NOMO-1 (cell line): Measurements from ENCODE around the gene SMYD1.

Source experiments
- DNase-seq, 2 experiments: peaks; one replicate each; lab custom pipeline; 2025; ENCODE audit not compliant: unreplicated experiment in 2 of 2; lab: John Stamatoyannopoulos, UW

Gene SMYD1

GRCh38 chr2:88055371-88056128 lies 12.1 kb upstream of the SMYD1 start, which contains the start of gene KRCC1:
Gene KRCC1 (minus strand): TSS chr2:88055783. CDS start chr2:88028563, 27,220 bp downstream.
- DNase-seq, result peak; percentile 83 to 91

- no peak for DNase-seq
Observed at GRCh38 chr2:88057437-88057844, 10.2 kb upstream of the SMYD1 start.

- DNase-seq, result no peak
Observed at GRCh38 chr2:88058191-88058590, 9.4 kb upstream of the SMYD1 start.

GRCh38 chr2:88059979-88060906 lies 7.4 kb upstream of the SMYD1 start:
- DNase-seq, result peak; percentile 37 to 47

- no peak for DNase-seq
Observed at GRCh38 chr2:88060907-88061275, 6.7 kb upstream of the SMYD1 start.

GRCh38 chr2:88061295-88061694 lies 6.3 kb upstream of the SMYD1 start:
- no peak for DNase-seq

- no peak for DNase-seq
Observed at GRCh38 chr2:88066543-88066942, 1.1 kb upstream of the SMYD1 start.

GRCh38 chr2:88067189-88067588 lies 436 bp upstream of the SMYD1 start:
- DNase-seq, result no peak

GRCh38 chr2:88068044-88068443 lies 419 bp downstream of the SMYD1 start:
- no peak for DNase-seq

GRCh38 chr2:88069117-88069516 lies 1.5 kb downstream of the SMYD1 start:
- no peak for DNase-seq

GRCh38 chr2:88070055-88070454 lies 2.4 kb downstream of the SMYD1 start:
- DNase-seq, result no peak

- no peak for DNase-seq
Observed at GRCh38 chr2:88071365-88071764, 3.7 kb downstream of the SMYD1 start.

GRCh38 chr2:88074150-88074549 lies 6.5 kb downstream of the SMYD1 start:
- DNase-seq, result no peak

- peak; percentile 66 to 86 for DNase-seq
Observed at GRCh38 chr2:88074854-88075292, 7.2 kb downstream of the SMYD1 start.

GRCh38 chr2:88077080-88077479 lies 9.5 kb downstream of the SMYD1 start:
- no peak for DNase-seq

GRCh38 chr2:88078643-88079172 lies 11.1 kb downstream of the SMYD1 start:
- DNase-seq, result no peak

GRCh38 chr2:88080545-88080944 lies 12.9 kb downstream of the SMYD1 start:
- DNase-seq, result no peak

GRCh38 chr2:88081924-88082608 lies 14.4 kb downstream of the SMYD1 start:
- no peak for DNase-seq

GRCh38 chr2:88082781-88083180 lies 15.2 kb downstream of the SMYD1 start:
- no peak for DNase-seq

- no peak for DNase-seq
Observed at GRCh38 chr2:88085099-88085498, 17.5 kb downstream of the SMYD1 start.

- no peak for DNase-seq
Observed at GRCh38 chr2:88085602-88086001, 18.0 kb downstream of the SMYD1 start.
